HCT116 (cell line): ENCODE measurements around the gene SLC18A2. TPM values are rescaled to one million over a fixed set of nuclear protein-coding genes. Genes with fewer than 3 reads are reported as not detected.

Source experiments
- ATAC-seq: fragments of 200-7000 bp; cut with Tn5 transposase; 2 replicates; pipeline ENCODE4 v1.9.1; 2020; ENCODE audit warnings: mild to moderate bottlenecking, moderate library complexity
- BruUV-seq: library from RNA; stranded (reverse); fragments of 400-500 nt; replicated peaks from 2 replicates; lab custom pipeline; 2021; lab: Mats Ljungman, UMichigan
- CTCF ChIA-PET: fragments of 300-600 bp; sonication (Branson Sonifier 250); formaldehyde crosslinking; loops from one replicate; lab custom pipeline; 2021; ENCODE audit warnings: antibody characterized with exemption; lab: Charles Lee
- POLR2A ChIA-PET: fragments of 300-600, 350-600 bp; sonication (Branson Sonifier 250); formaldehyde crosslinking; loops from one replicate; lab custom pipeline; 2021; ENCODE audit warnings: antibody characterized with exemption; lab: Charles Lee
- RAD21 ChIA-PET, 2 experiments: fragments of 300-600 bp; sonication (Branson Sonifier 250); formaldehyde crosslinking; loops; one replicate each; lab custom pipeline; 2023; ENCODE audit warnings: low total read pairs in 2 of 2; ENCODE audit not compliant: uncharacterized antibody in 2 of 2, unreplicated experiment in 2 of 2, low non-redundant PET in 1 of 2; lab: Charles Lee
- DNase-seq: peaks from one replicate; pipeline ENCODE4 v3.0.0-alpha.2; 2010; ENCODE audit warnings: low read depth, low spot score
- H2AFZ ChIP-seq: fragments of 200-600 bp; shearing (Covaris generic), sonication (generic); 2 replicates; pipeline ENCODE4 v1.6.1; 2017; ENCODE audit warnings: low read depth, mixed run types, mixed read lengths, antibody characterized with exemption, low read length; ENCODE audit not compliant: poor library complexity, severe bottlenecking
- H3K27ac ChIP-seq: 2 replicates; pipeline ENCODE4 v1.5.1; 2012; ENCODE audit warnings: low read depth, low read length
- H3K27me3 ChIP-seq: fragments of 200-600 bp; sonication (generic); 2 replicates; pipeline ENCODE4 v1.6.1; 2016; ENCODE audit warnings: mixed run types, low read length, mixed read lengths; ENCODE audit not compliant: insufficient read depth
- H3K36me3 ChIP-seq, 2 experiments: fragments of 200-500 bp in 1 of 2; fragments of 200-600 bp in 1 of 2; sonication (Bioruptor generic) in 1 of 2; sonication (generic) in 1 of 2; 2 replicates each; pipeline versions ENCODE4 v1.5.1 to v1.6.1; 2014 to 2016; ENCODE audit warnings: low read length in 2 of 2, inconsistent platforms in 1 of 2, mixed read lengths in 1 of 2, mixed run types in 1 of 2; ENCODE audit not compliant: insufficient read depth in 2 of 2, control insufficient read depth in 1 of 2
- H3K4me1 ChIP-seq, 2 experiments: fragments of 200-600 bp in 1 of 2; sonication (generic) in 1 of 2; 2 replicates each; pipeline versions ENCODE4 v1.5.1 to v1.6.1; 2012 to 2017; ENCODE audit warnings: low read length in 2 of 2, inconsistent platforms in 1 of 2, mild to moderate bottlenecking in 1 of 2, mixed read lengths in 1 of 2, mixed run types in 1 of 2, moderate library complexity in 1 of 2; ENCODE audit not compliant: insufficient read depth in 2 of 2, control insufficient read depth in 1 of 2
- H3K4me2 ChIP-seq: fragments of 200-600 bp; sonication (generic); 2 replicates; pipeline ENCODE4 v1.6.1; 2017; ENCODE audit warnings: mixed run types, low read length, mixed read lengths
- H3K4me3 ChIP-seq, 2 experiments: fragments of 200-600 bp in 1 of 2; sonication (generic) in 1 of 2; replicated peaks in 1 of 2; 2 replicates each; pipeline ENCODE4 v1.5.1; 2011 to 2016; ENCODE audit warnings: low read length in 2 of 2, control low read depth in 1 of 2, low read depth in 1 of 2, mild to moderate bottlenecking in 1 of 2, mixed read lengths in 1 of 2, mixed run types in 1 of 2
- H3K79me2 ChIP-seq: fragments of 200-600 bp; sonication (generic); 2 replicates; pipeline ENCODE4 v1.6.1; 2017; ENCODE audit warnings: mild to moderate bottlenecking, mixed run types, low read length, moderate library complexity, mixed read lengths; ENCODE audit not compliant: insufficient read depth
- H3K9ac ChIP-seq: fragments of 200-600 bp; sonication (generic); 2 replicates; pipeline ENCODE4 v1.6.1; 2016; ENCODE audit warnings: low read length, mixed read lengths
- H3K9me2 ChIP-seq: fragments of 200-600 bp; sonication (generic), shearing (Covaris generic); 2 replicates; pipeline ENCODE4 v1.6.1; 2017; ENCODE audit warnings: mixed run types, mild to moderate bottlenecking, moderate library complexity; ENCODE audit not compliant: insufficient read depth
- H3K9me3 ChIP-seq, 2 experiments: fragments of 200-500 bp in 1 of 2; fragments of 200-600 bp in 1 of 2; sonication (Bioruptor generic) in 1 of 2; sonication (generic) in 1 of 2; 2 replicates each; pipeline ENCODE4 v1.6.1; 2014 to 2017; ENCODE audit warnings: low read length in 2 of 2, mixed read lengths in 2 of 2, inconsistent platforms in 1 of 2, low read depth in 1 of 2, mild to moderate bottlenecking in 1 of 2, mixed run types in 1 of 2, moderate library complexity in 1 of 2; ENCODE audit not compliant: control insufficient read depth in 1 of 2, insufficient read depth in 1 of 2
- H4K20me1 ChIP-seq: fragments of 200-600 bp; sonication (generic), shearing (Covaris generic); 2 replicates; pipeline ENCODE4 v1.6.1; 2017; ENCODE audit warnings: mixed run types, mild to moderate bottlenecking, moderate library complexity; ENCODE audit not compliant: insufficient read depth
- CBX3 ChIP-seq: IDR thresholded peaks from 2 replicates; pipeline ENCODE4 v1.6.1; 2012; ENCODE audit warnings: low read depth
- CEBPB ChIP-seq: IDR thresholded peaks from 2 replicates; pipeline ENCODE4 v1.6.1; 2012; ENCODE audit warnings: low read depth
- EGR1 ChIP-seq: IDR thresholded peaks from 2 replicates; pipeline ENCODE4 v1.6.1; 2012; ENCODE audit warnings: low read depth
- ELF1 ChIP-seq: IDR thresholded peaks from 2 replicates; pipeline ENCODE4 v1.6.1; 2012; ENCODE audit warnings: low read depth, borderline replicate concordance
- EZH2 ChIP-seq: fragments of 200-600 bp; sonication (generic); IDR thresholded peaks from 2 replicates; pipeline ENCODE4 v1.6.1; 2017; ENCODE audit warnings: antibody characterized with exemption, mixed run types
- JUND ChIP-seq: IDR thresholded peaks from 2 replicates; pipeline ENCODE4 v1.6.1; 2012
- POLR2A ChIP-seq: IDR thresholded peaks from 2 replicates; pipeline ENCODE4 v1.7.0; 2011; ENCODE audit warnings: borderline replicate concordance; ENCODE audit not compliant: insufficient read depth, insufficient read length; ENCODE audit errors: extremely low read depth
- POLR2AphosphoS5 ChIP-seq: IDR thresholded peaks from 2 replicates; pipeline ENCODE4 v1.6.1; 2011; ENCODE audit warnings: mild to moderate bottlenecking, low read depth, low read length, moderate library complexity
- SIN3A ChIP-seq: IDR thresholded peaks from 2 replicates; pipeline ENCODE4 v1.6.1; 2012; ENCODE audit warnings: low read depth
- TCF7L2 ChIP-seq: IDR thresholded peaks from 2 replicates; pipeline ENCODE4 v1.7.0; 2011; ENCODE audit warnings: borderline replicate concordance, inconsistent platforms; ENCODE audit not compliant: insufficient read depth, insufficient read length; ENCODE audit errors: extremely low read depth
- YY1 ChIP-seq: IDR thresholded peaks from 2 replicates; pipeline ENCODE4 v1.6.1; 2011; ENCODE audit warnings: low read length, low read depth, moderate library complexity, mild to moderate bottlenecking; ENCODE audit not compliant: insufficient replicate concordance; ENCODE audit errors: extremely low read depth
- ZFX ChIP-seq: fragments of 450-650 bp; IDR thresholded peaks from 2 replicates; pipeline ENCODE4 v1.6.1; 2017
- ZNF274 ChIP-seq: fragments of 200-500 bp; sonication (Bioruptor generic); IDR thresholded peaks from 2 replicates; pipeline ENCODE4 v1.6.1; 2014; ENCODE audit warnings: mild to moderate bottlenecking, low read depth, low read length, inconsistent platforms
- intact Hi-C: fragments of 100-400 bp; cut with micrococcal nuclease; formaldehyde crosslinking; loops from 2 replicates; pipeline ENCODE4 v1.10.0; 2022
- total RNA-seq: library from RNA; stranded (reverse); gene quantifications from one replicate; pipeline ENCODE4 v1.2.1, GENCODE V29; 2021; ENCODE audit not compliant: unreplicated experiment
- TF ChIP-seq, protein P1 (sequence below): IDR thresholded peaks from 2 replicates; pipeline ENCODE4 v1.6.1; 2012; ENCODE audit warnings: low read depth
- TF ChIP-seq, protein P2 (sequence below), 3 experiments: fragments of 200-600 bp in 1 of 3; sonication (generic) in 1 of 3; IDR thresholded peaks in 2 of 3; conservative IDR thresholded peaks in 1 of 3; 2 replicates each; pipeline ENCODE4 v1.5.1; 2012 to 2017; ENCODE audit warnings: low read depth in 2 of 3, low read length in 2 of 3, antibody characterized with exemption in 1 of 3, borderline replicate concordance in 1 of 3, control low read depth in 1 of 3, mild to moderate bottlenecking in 1 of 3, mixed read lengths in 1 of 3, mixed run types in 1 of 3, moderate library complexity in 1 of 3; ENCODE audit not compliant: insufficient read depth in 1 of 3
- TF ChIP-seq, protein P3 (sequence below): IDR thresholded peaks from 2 replicates; pipeline ENCODE4 v1.6.1; 2011; ENCODE audit warnings: mild to moderate bottlenecking, low read length, moderate library complexity; ENCODE audit not compliant: insufficient replicate concordance; ENCODE audit errors: extremely low read depth

Gene SLC18A2
- total RNA-seq, 1 experiment from 2014 or later: not detected

DNA sequence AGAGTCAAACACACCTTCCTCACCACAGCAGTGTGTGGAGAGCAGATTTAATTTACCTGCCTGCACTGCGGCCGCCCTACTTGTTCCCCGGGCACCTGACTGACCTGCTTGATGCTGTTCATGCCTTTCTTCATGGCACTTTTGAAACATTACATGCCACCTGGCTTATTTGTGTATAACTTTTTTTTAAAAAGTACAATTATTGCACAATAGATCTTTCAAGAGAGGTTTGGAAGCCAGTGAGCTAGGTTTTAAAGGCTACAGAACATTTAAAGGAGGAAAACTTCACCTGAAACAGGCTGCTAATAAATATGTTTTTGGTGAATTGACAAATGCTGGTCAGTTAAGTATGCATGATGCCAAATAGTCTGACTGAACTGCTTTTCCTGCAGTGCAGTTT, 33.1 kb downstream of the SLC18A2 start (continued):
- TF ChIP-seq, protein P1, sequence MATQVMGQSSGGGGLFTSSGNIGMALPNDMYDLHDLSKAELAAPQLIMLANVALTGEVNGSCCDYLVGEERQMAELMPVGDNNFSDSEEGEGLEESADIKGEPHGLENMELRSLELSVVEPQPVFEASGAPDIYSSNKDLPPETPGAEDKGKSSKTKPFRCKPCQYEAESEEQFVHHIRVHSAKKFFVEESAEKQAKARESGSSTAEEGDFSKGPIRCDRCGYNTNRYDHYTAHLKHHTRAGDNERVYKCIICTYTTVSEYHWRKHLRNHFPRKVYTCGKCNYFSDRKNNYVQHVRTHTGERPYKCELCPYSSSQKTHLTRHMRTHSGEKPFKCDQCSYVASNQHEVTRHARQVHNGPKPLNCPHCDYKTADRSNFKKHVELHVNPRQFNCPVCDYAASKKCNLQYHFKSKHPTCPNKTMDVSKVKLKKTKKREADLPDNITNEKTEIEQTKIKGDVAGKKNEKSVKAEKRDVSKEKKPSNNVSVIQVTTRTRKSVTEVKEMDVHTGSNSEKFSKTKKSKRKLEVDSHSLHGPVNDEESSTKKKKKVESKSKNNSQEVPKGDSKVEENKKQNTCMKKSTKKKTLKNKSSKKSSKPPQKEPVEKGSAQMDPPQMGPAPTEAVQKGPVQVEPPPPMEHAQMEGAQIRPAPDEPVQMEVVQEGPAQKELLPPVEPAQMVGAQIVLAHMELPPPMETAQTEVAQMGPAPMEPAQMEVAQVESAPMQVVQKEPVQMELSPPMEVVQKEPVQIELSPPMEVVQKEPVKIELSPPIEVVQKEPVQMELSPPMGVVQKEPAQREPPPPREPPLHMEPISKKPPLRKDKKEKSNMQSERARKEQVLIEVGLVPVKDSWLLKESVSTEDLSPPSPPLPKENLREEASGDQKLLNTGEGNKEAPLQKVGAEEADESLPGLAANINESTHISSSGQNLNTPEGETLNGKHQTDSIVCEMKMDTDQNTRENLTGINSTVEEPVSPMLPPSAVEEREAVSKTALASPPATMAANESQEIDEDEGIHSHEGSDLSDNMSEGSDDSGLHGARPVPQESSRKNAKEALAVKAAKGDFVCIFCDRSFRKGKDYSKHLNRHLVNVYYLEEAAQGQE: no peak
- TF ChIP-seq YY1 (no peak), EZH2 (no peak), ELF1 (no peak), JUND (no peak)
- TF ChIP-seq, protein P2, sequence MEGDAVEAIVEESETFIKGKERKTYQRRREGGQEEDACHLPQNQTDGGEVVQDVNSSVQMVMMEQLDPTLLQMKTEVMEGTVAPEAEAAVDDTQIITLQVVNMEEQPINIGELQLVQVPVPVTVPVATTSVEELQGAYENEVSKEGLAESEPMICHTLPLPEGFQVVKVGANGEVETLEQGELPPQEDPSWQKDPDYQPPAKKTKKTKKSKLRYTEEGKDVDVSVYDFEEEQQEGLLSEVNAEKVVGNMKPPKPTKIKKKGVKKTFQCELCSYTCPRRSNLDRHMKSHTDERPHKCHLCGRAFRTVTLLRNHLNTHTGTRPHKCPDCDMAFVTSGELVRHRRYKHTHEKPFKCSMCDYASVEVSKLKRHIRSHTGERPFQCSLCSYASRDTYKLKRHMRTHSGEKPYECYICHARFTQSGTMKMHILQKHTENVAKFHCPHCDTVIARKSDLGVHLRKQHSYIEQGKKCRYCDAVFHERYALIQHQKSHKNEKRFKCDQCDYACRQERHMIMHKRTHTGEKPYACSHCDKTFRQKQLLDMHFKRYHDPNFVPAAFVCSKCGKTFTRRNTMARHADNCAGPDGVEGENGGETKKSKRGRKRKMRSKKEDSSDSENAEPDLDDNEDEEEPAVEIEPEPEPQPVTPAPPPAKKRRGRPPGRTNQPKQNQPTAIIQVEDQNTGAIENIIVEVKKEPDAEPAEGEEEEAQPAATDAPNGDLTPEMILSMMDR (IDR thresholded peaks at IDR 0.05 in 2 of 3, conservative IDR thresholded peaks at IDR 0.05 in 1 of 3; ENCODE audit: borderline replicate concordance in 1 of 3, insufficient read depth in 1 of 3, low read depth in 2 of 3, low read length in 2 of 3): no peak

DNA sequence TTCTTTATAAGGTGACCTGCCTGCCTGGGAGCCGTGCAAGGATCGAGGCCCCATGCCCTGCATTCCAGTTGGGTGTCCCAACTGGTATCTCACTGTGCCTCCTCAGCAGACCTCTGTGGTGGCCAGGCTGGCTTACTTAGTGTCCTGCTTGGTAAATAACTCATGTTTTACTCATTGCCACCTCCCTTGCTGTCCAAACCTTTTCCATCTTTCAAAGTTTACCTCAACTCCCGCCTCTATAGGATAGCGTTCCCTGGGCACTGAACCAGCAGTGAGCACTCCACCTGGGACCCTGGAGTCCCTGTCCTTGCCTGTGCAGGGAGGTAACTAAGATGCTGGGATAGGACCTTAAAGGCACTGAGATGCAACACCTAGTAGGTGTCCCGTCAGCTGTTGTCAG, 33.6 kb downstream of the SLC18A2 start:
- H3K4me2 ChIP-seq: no peak overlapping the region
- no peak overlapping the region for H2AFZ ChIP-seq
- H3K79me2 ChIP-seq: no peaks in the 10 kb centered on the region
- no peaks in the 10 kb centered on the region for H3K9me2 ChIP-seq
- POLR2A ChIA-PET: no interaction called here
- no peaks in the 10 kb centered on the region for H3K9me3 ChIP-seq
- H3K36me3 ChIP-seq: no peaks in the 10 kb centered on the region
- DNase-seq (no peak), ATAC-seq (no peak)
- CTCF ChIA-PET: no interaction called here
- H3K27me3 ChIP-seq: no peaks in the 10 kb centered on the region
- no peak overlapping the region for H3K27ac ChIP-seq
- RAD21 ChIA-PET: no interaction called here
- H3K4me1 ChIP-seq: peaks cover 17 to 21% of the 10 kb centered on the region in 2 experiments
- no peak overlapping the region for H3K9ac ChIP-seq
- no peaks in the 10 kb centered on the region for H4K20me1 ChIP-seq
- BruUV-seq: no TSS peak
- intact Hi-C loops: no loop called here
- no peak overlapping the region for H3K4me3 ChIP-seq
- TF ChIP-seq SIN3A (no peak), EZH2 (no peak), CEBPB (no peak), JUND (no peak), POLR2A (no peak), CBX3 (no peak), TCF7L2 (no peak), ZNF274 (no peak), EGR1 (no peak), YY1 (no peak), ZFX (no peak), POLR2AphosphoS5 (no peak)
- TF ChIP-seq, protein P3, sequence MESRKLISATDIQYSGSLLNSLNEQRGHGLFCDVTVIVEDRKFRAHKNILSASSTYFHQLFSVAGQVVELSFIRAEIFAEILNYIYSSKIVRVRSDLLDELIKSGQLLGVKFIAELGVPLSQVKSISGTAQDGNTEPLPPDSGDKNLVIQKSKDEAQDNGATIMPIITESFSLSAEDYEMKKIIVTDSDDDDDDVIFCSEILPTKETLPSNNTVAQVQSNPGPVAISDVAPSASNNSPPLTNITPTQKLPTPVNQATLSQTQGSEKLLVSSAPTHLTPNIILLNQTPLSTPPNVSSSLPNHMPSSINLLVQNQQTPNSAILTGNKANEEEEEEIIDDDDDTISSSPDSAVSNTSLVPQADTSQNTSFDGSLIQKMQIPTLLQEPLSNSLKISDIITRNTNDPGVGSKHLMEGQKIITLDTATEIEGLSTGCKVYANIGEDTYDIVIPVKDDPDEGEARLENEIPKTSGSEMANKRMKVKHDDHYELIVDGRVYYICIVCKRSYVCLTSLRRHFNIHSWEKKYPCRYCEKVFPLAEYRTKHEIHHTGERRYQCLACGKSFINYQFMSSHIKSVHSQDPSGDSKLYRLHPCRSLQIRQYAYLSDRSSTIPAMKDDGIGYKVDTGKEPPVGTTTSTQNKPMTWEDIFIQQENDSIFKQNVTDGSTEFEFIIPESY: no peak
